Stimulated activated CD8-positive, alpha-beta memory T cell treated with anti-CD3 and anti-CD28 coated beads, Interleukin-2, amount 100 ng/mL, for 1 hour (primary cell): Measurements from ENCODE around the gene ESRRA.
A peak's percentile ranks its signal among the peaks of the same experiment; 100 is the strongest.

ENCODE experiments used
- DNase-seq, 2 donors: peaks; one replicate each; pipeline ENCODE4 v3.0.0-alpha.2; 2020; ENCODE audit warnings: low read depth in 2 of 2

The ESRRA gene

DNA sequence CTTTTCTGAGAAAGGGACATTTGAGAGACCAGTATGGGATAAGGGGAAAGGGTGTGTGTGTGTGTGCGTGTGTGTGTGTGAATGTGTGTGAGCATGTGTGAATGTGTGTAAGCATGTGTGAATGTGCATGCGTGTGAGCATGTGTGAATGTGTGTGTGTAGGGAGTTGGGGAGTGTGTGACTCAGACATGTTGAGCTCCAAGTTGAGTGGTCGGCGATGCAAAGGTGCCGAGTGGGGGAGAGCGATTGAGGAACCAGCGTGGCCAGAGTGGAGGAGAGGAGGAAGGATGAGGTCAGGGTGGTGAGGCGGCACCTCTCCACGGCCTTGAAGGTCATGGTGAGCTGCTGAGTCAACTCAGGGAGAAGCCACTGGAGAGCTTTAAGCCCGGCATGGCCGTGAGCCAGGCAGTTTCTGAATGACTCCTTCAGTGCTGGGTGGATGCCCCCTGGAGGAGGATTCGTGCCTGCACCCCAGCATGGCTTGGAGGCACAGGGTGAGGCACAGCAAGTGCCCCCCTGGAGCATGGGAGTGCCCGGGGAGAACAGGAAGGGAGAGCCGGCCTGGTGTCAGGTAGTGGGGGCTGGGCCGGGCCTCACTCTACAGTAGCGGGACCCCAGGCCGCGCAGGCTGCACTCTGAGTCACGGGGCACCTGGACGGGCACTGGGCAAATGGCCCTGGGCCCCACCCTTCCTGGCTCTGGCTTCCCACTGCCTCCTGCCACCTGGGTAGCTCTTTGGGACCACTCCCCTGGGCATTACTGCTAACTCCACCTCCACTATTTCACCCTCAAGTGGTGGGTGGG is 26.4 kb downstream of the ESRRA start:
- peak; percentile 45 to 55 for DNase-seq

DNA sequence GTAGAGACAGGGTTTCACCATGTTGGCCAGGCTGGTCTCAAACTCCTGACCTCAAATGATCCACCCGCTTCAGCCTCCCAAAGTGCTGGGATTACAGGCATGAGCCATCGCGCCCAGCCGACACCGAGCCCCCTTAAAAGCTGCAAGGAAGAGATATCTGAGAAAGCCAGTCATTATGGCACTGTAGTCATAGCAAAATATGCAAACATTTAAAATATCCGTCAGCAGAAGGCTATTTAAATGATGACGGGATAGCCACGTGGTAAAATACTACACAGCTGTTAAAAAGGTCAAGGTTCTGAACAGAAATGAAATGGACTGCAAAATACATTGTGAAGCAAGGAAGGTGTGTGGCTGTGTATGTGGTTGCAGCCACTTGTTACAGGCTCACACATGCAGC is 28.2 kb downstream of the ESRRA start:
- no peak for DNase-seq

- DNase-seq, result no peak
These were observed 29.7 kb downstream of the ESRRA start for GRCh38 chr11:64334764-64335735.

- no peak for DNase-seq
These were observed 32.4 kb downstream of the ESRRA start for GRCh38 chr11:64337538-64338249.

- DNase-seq, result no peak
These were observed 33.4 kb downstream of the ESRRA start for GRCh38 chr11:64338716-64339115.

- DNase-seq, result no peak
These were observed 34.0 kb downstream of the ESRRA start for GRCh38 chr11:64339286-64339685.

DNA sequence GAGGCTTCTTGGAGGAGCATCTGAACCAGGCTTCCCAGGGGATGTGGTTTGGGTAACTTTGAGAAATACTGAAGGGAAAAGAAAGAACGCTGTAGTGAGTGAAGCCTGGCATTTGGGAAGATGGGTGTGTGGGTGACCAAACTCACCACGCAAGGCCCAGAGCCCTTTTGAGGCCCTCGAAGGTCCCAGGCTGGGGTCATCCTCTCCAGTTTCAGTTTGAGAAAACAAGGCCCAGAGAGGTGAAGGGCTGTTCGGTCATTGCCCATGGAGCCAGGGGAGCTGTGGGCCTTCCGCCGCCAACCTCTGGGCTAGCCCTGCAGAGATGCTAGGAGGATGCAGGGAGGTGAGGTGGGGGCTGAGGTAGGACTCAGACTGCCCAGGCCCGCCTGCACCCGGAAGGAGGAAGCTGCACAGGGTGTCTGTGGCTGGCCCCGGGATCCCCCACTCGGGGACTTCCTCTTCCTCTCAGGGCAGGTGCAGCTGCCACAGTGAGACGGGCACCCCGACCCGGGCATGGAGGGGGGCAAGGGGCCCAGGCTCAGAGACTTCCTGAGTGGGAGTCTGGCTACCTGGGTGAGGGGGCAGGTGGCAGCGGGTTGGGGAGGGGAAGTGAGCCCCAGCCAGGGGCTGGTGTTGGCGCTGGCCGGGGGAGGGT is 34.6 kb downstream of the ESRRA start, which contains the start of gene CCDC88B:
Gene CCDC88B, plus strand, starts transcription at position 451 of the 655 bp plus-strand sequence. Its CDS starts 63 bp downstream, at position 514.
- DNase-seq, result peak; percentile 71 to 76

GRCh38 chr11:64340671-64341335 is 35.5 kb downstream of the ESRRA start:
- DNase-seq, result peak; percentile 64 to 69

DNA sequence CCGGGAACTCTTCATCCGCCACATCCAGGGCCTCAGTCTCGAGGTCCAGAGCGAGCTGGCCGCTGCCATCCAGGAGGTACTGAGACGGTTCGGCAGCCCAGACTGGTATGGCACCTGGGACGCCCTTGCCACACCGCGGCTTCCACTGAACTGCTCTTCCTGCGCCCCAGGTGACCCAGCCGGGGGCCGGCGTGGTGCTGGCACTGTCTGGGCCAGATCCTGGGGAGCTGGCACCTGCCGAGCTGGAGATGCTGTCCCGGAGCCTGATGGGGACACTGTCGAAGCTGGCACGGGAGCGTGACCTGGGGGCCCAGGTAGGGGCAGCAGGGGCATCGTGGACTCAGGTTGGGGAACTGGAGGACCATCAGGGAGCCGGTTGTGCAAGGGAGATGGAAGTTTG is 36.1 kb downstream of the ESRRA start:
- DNase-seq, result no peak

DNA sequence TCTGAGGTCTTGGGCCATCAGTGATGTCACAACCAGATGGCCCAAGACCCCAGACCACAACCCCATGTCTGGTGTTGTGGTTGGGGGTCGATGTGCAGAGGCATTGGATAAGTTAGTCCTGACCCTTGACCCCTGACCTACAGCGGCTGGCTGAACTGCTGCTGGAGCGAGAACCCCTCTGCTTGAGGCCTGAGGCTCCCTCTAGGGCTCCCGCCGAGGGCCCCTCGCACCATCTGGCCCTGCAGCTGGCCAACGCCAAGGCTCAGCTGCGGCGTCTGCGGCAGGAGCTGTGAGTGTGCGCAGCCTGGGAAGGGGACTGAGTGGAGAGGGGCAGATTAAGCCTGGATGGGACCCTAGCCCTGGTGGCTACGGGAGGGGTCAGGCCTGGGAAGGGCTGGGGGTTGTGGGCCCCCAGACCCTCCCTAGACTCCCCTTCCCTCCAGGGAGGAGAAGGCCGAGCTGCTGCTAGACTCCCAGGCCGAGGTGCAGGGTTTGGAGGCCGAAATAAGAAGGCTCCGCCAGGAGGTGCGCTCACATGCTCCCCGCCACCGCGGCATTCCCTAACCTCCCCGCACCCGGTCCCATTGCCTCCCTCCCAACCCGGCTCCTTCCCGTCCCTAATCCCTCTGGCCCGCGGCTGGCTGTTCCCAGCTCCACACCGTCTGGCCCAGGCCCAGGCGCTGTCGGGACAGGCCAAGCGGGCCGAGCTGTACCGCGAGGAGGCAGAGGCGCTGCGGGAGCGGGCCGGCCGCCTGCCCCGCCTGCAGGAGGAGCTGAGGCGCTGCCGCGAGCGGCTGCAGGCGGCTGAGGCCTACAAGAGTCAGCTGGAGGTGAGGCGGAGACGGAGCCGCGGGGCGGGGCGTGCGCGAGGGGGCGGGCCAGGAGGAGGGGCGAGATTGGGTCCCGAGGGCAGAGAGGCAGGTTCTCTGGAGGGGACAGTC is 36.8 kb downstream of the ESRRA start:
- DNase-seq, result peak; percentile 76 to 78

GRCh38 chr11:64342869-64343745 is 37.8 kb downstream of the ESRRA start:
- DNase-seq, result no peak

GRCh38 chr11:64343767-64344559 is 38.6 kb downstream of the ESRRA start:
- DNase-seq, result no peak

- DNase-seq, result no peak
These were observed 39.5 kb downstream of the ESRRA start for GRCh38 chr11:64344787-64345186.

- no peak for DNase-seq
These were observed 42.0 kb downstream of the ESRRA start for GRCh38 chr11:64347193-64347867.

- DNase-seq, result no peak
These were observed 43.2 kb downstream of the ESRRA start for GRCh38 chr11:64348383-64349024.

- DNase-seq, result no peak
These were observed 43.7 kb downstream of the ESRRA start for GRCh38 chr11:64349025-64349387.

DNA sequence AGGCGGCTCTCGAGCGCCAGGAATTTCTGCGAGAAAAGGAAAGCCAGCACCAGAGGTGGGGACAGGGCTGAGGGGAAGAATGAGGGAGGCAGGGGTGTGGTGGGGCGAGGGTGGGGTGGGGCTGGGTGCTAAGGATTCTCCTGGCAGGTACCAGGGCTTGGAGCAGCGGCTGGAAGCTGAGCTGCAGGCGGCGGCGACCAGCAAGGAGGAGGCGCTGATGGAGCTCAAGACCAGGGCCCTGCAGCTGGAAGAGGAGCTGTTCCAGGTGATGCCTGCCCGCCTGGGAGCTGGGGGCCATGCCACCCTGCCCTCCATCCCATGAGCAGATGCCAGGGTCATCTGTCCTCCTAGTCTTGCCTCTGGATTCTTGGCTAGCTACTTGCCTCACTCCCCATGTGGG is 44.1 kb downstream of the ESRRA start:
- no peak for DNase-seq
